ENCODE measurements around the gene ELFN2. TPM values are rescaled to one million over a fixed set of nuclear protein-coding genes. Genes with fewer than 3 reads are reported as not detected.
A peak's percentile ranks its signal among the peaks of the same experiment; 100 is the strongest.

ELFN2 gene
- total and polyA plus RNA-seq, 2 experiments from 2014 or later: 0.48 to 1.1 TPM

DNA sequence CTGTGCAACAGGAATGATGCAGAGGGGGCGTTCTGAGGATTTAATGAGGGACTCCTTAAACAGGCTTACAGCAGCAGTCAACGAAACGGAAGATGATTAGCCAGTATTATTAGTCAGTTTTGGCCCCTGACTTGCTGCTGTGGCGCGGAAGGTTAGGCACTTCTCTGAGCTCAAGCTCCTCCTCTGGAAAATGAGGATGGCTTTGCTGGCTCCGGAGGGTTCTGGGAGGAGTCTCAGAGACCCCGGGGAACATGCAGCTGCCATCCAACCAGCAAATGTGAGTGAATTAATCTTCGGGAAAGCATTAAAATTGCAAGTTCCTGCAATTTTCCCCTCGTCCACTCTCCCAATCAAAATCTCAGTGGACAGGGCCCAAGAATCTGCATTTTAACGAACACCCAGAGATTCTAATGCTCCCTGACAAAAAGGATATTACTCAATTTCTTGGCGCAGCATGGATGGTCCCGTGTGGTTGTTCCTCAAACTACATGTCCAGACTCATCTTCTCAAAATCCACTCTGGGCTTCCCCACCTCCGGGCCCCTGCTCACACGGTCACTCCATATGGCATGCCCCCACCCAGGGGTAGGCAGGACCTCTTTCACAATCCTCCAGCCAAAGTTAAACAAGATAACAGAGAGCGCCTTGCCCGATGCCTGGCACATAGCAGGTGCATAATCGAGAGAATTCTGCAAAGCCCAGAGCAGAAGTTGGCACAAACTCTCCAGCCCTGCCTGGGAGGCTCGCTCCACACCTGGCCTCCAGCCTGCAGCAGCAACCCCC is 6.4 kb downstream of the ELFN2 start:
- Histone ChIP-seq H3K9me3 (ENCODE audit: low read depth) (no peaks in the 10 kb centered on the region), H3K27me3 (replicated peaks; ENCODE audit: insufficient read depth) (peaks cover 6% of the 10 kb centered on the region; the same call in 1 of the 2 replicates), H3F3A (ENCODE audit: insufficient read depth) (0 out of 2 replicates have a peak, but pooled peaks cover 8% of the 10 kb centered on the region), H3K9me2 (ENCODE audit: insufficient read depth) (no peaks in the 10 kb centered on the region), H3K4me2 (ENCODE audit: unreplicated experiment) (peak overlapping the region; percentile 63), H3K4me3 (peak overlapping the region; percentile 65), H3K27ac (no peak overlapping the region), H2AFZ (peak overlapping the region; percentile 62; the same call in 1 of the 2 replicates), H3K36me3 (ENCODE audit: low read depth) (no peaks in the 10 kb centered on the region), H4K20me1 (ENCODE audit: insufficient read depth) (no peaks in the 10 kb centered on the region), H3K9ac (peak overlapping the region; percentile 22; the same call in 1 of the 2 replicates), H3K4me1 (ENCODE audit: insufficient read depth) (peaks cover 4% of the 10 kb centered on the region; the same call in 1 of the 2 replicates), H3K79me2 (ENCODE audit: insufficient read depth) (no peaks in the 10 kb centered on the region)
- in situ Hi-C loops (cut with MboI): no loop called here
- peak; percentile 66 for DNase-seq
- WGBS, 2 experiments (ENCODE audit: low coverage in 1 of 2, low lambda C conversion rate in 2 of 2, missing lambda C conversion rate in 2 of 2): 45 to 47% methylated on average over 18 of the region's 18 CpGs
- TF ChIP-seq EZH2 (IDR thresholded peaks at IDR 0.05; ENCODE audit: insufficient read depth, poor library complexity, severe bottlenecking) (no peak), EZH2phosphoT487 (IDR thresholded peaks at IDR 0.05; ENCODE audit: insufficient read depth, low read depth) (no peak)

DNA sequence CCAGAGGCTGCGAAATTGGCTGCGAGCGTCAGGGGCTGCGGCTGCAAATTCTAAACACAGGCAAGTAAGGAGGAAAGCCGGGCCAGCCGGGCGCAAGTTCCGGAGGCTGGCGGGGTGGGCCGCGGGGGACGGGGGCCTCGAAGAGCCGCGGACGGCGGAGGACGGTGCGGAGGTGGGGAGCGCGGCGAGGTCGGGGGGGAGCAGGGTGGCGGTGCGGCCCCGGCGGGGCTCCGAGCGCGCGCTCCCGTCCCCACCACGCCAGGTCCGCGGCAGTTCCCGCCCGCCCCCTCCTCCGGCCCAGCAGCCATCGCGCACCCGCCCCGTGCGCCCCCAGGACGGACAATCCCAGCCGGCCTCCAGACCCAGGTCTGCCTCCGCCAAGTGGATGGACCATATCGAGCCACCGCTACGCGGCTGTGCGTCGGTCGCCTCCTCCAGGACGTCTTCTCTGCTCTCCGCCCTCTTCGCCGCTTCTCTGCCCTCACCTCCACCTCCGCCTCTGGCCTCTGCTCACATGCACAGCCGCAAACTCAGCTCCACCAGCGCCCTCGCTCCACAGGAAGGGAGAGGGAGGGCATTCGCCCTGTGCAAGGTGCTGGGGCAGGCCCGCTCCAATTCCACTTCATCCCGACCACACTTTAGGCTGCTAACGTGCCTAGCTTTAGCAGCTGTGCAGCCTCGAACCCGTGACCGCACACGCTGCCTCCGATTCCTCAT is 7.2 kb downstream of the ELFN2 start:
- peak; percentile 41 for DNase-seq
- Histone ChIP-seq H3K4me1 (ENCODE audit: insufficient read depth) (peaks cover 4% of the 10 kb centered on the region; the same call in 1 of the 2 replicates), H3K79me2 (ENCODE audit: insufficient read depth) (no peaks in the 10 kb centered on the region), H3K9ac (peak overlapping the region; percentile 22; the same call in 1 of the 2 replicates), H3F3A (ENCODE audit: insufficient read depth) (0 out of 2 replicates have a peak, but pooled peaks cover 8% of the 10 kb centered on the region), H3K4me3 (peak overlapping the region; percentile 65), H3K27me3 (replicated peaks; ENCODE audit: insufficient read depth) (peaks cover 6% of the 10 kb centered on the region; the same call in 1 of the 2 replicates), H3K36me3 (ENCODE audit: low read depth) (no peaks in the 10 kb centered on the region), H3K27ac (no peak overlapping the region), H4K20me1 (ENCODE audit: insufficient read depth) (no peaks in the 10 kb centered on the region), H3K4me2 (ENCODE audit: unreplicated experiment) (peak overlapping the region; percentile 63), H3K9me3 (ENCODE audit: low read depth) (no peaks in the 10 kb centered on the region), H3K9me2 (ENCODE audit: insufficient read depth) (no peaks in the 10 kb centered on the region), H2AFZ (peak overlapping the region; percentile 62)
- in situ Hi-C loops (cut with MboI): no loop called here
- 1 to 2% methylated on average over 28 to 42 of the region's 70 CpGs for WGBS, 2 experiments (ENCODE audit: low coverage in 1 of 2, low lambda C conversion rate in 2 of 2, missing lambda C conversion rate in 2 of 2)
- no peak for TF ChIP-seq EZH2phosphoT487 (IDR thresholded peaks at IDR 0.05; ENCODE audit: insufficient read depth, low read depth)
- TF ChIP-seq EZH2 (IDR thresholded peaks at IDR 0.05; ENCODE audit: insufficient read depth, poor library complexity, severe bottlenecking): no peak

DNA sequence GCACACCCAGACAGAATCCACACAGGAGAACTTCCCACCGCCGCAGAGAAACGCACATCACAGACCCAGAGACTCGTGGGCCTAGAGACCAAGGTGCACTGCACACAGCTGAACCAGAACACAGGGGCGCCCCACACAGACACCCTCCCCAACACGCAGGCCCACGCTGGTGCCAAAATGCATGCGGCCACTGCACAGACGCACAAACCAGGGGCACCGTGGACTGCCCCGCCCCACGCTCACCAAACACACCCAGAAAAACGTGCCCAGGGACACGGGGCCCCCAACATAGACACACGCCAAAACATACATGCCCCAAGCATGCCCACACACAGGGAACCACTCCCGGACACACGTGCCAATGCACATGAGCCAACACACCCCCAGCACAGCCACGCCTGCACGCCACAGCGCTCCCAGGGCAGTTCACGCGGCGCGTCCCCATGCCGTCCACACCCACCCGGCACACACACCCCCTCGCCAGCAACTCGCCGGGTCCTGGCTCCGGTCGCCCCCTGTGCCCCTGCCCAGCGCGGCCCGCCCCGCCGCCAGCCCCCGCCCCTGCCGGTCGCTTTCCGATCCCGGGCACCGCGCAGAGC is 7.8 kb downstream of the ELFN2 start:
- Histone ChIP-seq H3K79me2 (ENCODE audit: insufficient read depth) (no peaks in the 10 kb centered on the region), H4K20me1 (ENCODE audit: insufficient read depth) (no peaks in the 10 kb centered on the region), H3K27me3 (replicated peaks; ENCODE audit: insufficient read depth) (peaks cover 6% of the 10 kb centered on the region; the same call in 1 of the 2 replicates), H2AFZ (peak overlapping the region; percentile 62), H3K36me3 (ENCODE audit: low read depth) (no peaks in the 10 kb centered on the region), H3K4me3 (peak overlapping the region; percentile 65), H3K4me2 (ENCODE audit: unreplicated experiment) (peak overlapping the region; percentile 63), H3K9me3 (ENCODE audit: low read depth) (no peaks in the 10 kb centered on the region), H3K9ac (peak overlapping the region; percentile 22; the same call in 1 of the 2 replicates), H3K9me2 (ENCODE audit: insufficient read depth) (no peaks in the 10 kb centered on the region), H3F3A (ENCODE audit: insufficient read depth) (0 out of 2 replicates have a peak, but pooled peaks cover 8% of the 10 kb centered on the region), H3K27ac (no peak overlapping the region), H3K4me1 (ENCODE audit: insufficient read depth) (peaks cover 4% of the 10 kb centered on the region; the same call in 1 of the 2 replicates)
- 13% methylated on average over 30 to 39 of the region's 43 CpGs for WGBS, 2 experiments (ENCODE audit: low coverage in 1 of 2, low lambda C conversion rate in 2 of 2, missing lambda C conversion rate in 2 of 2)
- in situ Hi-C loops (cut with MboI): no loop called here
- peak; percentile 67 for DNase-seq
- no peak for TF ChIP-seq EZH2 (IDR thresholded peaks at IDR 0.05; ENCODE audit: insufficient read depth, poor library complexity, severe bottlenecking)
- TF ChIP-seq EZH2phosphoT487 (IDR thresholded peaks at IDR 0.05; ENCODE audit: insufficient read depth, low read depth): no peak

Data from GM23248 (cell line).